GM18858 (cell line): ENCODE results near the gene MACC1.

Experiments used
- ATAC-seq: cut with Tn5 transposase; IDR thresholded peaks from one replicate; pipeline ENCODE4 v1.9.1; 2021; ENCODE audit not compliant: unreplicated experiment

Gene MACC1

GRCh38 chr7:20085086-20085485 is 132.1 kb downstream of the MACC1 start:
- ATAC-seq = no peak
